ENCODE results near the gene NMT1.

The NMT1 gene

DNA sequence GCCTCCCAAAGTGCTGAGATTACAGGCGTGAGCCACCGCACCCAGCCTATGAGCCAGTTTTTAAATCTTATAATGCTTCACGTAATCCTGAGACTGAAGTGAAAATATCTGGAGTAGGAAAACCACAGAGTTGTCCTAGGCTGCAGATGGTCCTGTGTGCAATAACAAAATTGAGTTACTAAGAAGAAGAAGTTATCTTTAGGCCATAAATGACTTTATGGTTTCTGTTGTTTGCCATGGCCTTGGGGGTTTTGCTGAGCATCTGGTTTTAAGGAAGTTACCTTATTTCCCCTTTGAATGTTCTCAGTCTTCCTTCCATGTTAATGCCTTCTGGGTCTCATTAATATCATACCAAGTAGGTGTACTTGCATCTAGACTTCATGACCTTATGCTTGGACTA is 16.5 kb downstream of the NMT1 start:
- DNase-seq (ENCODE audit: low spot score): no peak
- FAIRE-seq: no peak

GRCh38 chr17:45081047-45081703 is 20.1 kb downstream of the NMT1 start:
- FAIRE-seq (no peak), DNase-seq (ENCODE audit: low spot score) (no peak)

GRCh38 chr17:45086391-45086790 is 25.3 kb downstream of the NMT1 start:
- DNase-seq (ENCODE audit: low spot score) (no peak), FAIRE-seq (no peak)

GRCh38 chr17:45086865-45087503 is 25.9 kb downstream of the NMT1 start:
- no peak for DNase-seq (ENCODE audit: low spot score)
- FAIRE-seq: no peak

GRCh38 chr17:45087504-45087975 is 26.4 kb downstream of the NMT1 start:
- DNase-seq (ENCODE audit: low spot score) (no peak), FAIRE-seq (no peak)

GRCh38 chr17:45087978-45088377 is 26.9 kb downstream of the NMT1 start:
- FAIRE-seq (no peak), DNase-seq (ENCODE audit: low spot score) (no peak)

- DNase-seq (ENCODE audit: low spot score): no peak
- no peak for FAIRE-seq
Observed at GRCh38 chr17:45088741-45089140, 27.6 kb downstream of the NMT1 start.

DNA sequence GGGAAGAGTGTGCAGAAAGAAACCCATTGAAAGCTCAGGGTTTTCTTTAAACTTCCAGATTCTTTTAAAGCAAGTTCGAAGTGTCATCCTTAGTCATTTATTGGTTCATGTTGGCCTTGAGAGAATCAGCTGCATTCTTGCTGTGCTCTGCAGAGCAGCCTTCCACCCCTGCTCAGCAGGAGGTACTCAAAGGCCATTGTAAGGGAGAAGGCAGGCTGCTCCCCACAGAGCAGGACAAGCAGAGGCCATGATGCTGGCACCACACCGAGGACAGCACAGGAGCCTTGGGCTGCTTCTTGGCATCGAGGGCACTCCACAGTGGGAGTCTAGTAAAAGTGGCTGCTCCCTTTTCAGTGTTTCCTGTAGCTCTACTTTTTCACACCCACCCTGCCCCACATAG is 29.6 kb downstream of the NMT1 start:
- FAIRE-seq: no peak
- no peak for DNase-seq (ENCODE audit: low spot score)

- FAIRE-seq (no peak), DNase-seq (ENCODE audit: low spot score) (peak; percentile 23)
Observed at GRCh38 chr17:45091778-45092425, 30.8 kb downstream of the NMT1 start.

GRCh38 chr17:45092911-45093430 is 31.9 kb downstream of the NMT1 start:
- peak; percentile 93 for DNase-seq (ENCODE audit: low spot score)
- peak; percentile 95 for FAIRE-seq

DNA sequence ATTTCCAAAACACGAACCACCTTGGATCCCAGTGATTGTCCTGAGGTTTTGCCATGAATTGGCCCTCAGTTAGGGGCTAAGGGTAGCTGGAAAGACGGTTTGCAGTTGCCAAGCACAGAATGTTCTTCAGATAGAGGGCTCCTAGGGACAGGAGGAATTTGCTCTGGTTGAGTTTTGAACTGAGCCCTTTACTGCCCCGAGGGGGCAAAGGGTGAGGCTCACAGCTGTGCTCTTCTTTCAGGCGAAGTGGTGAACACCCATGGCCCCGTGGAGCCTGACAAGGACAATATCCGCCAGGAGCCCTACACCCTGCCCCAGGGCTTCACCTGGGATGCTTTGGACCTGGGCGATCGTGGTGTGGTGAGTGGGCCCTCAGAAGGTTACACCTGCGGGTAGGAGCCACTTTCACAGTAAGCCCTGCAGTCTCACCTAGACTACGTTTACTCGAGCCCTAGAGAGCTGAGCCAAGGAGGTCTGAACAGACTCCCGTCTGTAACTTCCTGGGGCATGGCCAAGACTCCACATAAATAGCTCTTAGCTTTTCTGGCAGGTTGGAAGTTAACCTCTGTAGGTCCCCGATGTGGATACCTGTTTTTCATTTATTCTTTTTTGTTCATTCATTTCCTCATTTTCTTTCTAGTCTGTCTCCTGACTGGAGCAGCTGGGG is 32.5 kb downstream of the NMT1 start:
- FAIRE-seq (no peak), DNase-seq (ENCODE audit: low spot score) (no peak)

DNA sequence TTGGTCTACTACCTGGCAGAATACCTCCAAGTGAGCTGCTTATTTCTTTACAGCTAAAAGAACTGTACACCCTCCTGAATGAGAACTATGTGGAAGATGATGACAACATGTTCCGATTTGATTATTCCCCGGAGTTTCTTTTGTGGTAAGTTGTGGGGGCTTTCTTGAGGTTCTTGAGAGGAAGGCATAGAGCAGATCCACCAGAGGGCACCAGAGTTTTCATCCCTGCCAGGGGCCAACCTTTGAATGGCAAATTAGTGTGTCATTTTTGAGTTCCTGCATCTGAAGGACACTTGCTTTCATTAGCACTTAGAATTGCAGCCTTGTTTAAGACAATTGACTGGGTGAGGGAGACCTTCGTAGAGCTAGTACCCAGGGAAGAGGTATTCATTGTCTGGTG is 35.0 kb downstream of the NMT1 start:
- FAIRE-seq (no peak), DNase-seq (ENCODE audit: low spot score) (no peak)

DNA sequence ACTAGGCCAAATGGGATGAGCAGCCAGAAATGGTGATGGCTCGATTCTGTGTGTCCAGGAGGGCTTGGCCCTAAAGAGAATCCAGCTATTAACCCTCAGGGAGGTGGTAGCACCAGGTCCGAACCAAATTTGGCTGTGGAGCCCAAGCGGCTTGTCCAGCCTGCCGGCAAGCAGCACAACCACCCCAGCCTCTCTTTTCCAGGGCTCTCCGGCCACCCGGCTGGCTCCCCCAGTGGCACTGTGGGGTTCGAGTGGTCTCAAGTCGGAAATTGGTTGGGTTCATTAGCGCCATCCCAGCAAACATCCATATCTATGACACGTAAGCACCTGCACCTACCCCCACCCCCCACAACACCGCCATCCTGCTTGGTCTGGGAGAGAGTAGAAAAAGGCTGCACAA is 35.8 kb downstream of the NMT1 start:
- FAIRE-seq (no peak), DNase-seq (ENCODE audit: low spot score) (no peak)

GRCh38 chr17:45098081-45098868 is 37.2 kb downstream of the NMT1 start:
- DNase-seq (ENCODE audit: low spot score): no peak
- no peak for FAIRE-seq

- FAIRE-seq (no peak), DNase-seq (ENCODE audit: low spot score) (peak; percentile 47)
Observed at GRCh38 chr17:45098869-45099616, 37.9 kb downstream of the NMT1 start.

DNA sequence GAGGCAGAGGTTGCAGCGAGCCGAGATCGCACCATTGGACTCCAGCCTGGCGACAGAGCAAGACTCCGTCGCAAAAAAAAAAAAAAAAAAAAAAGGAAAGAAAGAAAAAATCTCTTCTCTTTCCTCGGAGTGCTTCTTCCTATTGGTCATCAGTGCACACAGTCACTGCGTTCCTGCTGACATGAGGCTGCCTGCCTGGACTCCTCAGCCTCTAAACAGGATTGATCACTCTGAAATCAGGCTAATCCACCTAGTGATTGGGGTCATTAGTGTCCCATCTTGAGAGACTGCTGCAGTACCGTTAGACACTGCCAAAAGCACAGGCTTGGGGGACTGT is 40.4 kb downstream of the NMT1 start:
- no peak for DNase-seq (ENCODE audit: low spot score)

DNA sequence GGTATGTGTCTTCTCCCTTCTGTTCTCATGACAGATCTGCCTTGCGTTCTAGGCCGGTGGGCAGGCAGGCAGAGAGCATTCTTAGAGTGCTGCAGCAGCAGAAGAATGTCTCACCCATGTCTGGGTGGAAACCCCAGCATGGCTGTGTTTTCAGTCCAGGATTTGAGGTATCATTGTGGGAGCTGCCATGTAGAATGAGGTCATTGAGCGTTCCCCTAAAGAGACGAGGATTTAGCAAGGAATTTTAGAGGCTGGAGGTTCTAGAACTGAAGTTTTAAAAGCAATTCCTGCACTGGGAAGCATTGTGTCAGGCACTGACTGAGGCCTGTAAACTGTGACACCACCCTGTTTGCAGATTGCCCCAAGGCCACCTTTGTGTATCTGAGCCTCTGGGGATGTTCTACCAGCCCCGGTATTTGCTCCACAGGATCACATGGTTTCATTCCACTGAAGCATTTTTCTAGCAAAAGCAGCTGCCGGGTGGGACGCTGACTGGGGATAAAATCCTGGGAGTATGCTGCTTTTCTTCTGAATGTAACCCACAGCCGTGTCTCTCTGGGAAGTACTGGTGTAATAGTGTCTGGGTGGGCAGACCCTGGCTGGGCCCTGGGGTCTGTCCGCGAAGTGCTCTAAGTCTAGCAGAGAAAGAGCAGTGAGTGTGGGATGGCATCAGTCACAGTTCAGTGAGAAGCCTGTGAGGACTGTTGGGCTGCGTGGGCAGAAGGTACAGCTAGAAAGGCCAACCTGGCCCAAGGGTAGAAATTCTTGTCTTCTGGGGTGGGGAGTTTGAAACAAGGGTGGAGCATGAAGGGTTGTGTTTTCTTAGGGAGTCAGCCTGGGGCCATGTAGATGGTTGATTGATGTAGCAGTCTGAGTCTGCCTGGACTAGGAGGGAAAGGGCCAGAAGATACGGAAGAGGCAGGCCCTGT is 41.0 kb downstream of the NMT1 start:
- no peak for FAIRE-seq

More for the DNA sequence above, 40.4 kb downstream of the NMT1 start:
- no peak for FAIRE-seq

DNA sequence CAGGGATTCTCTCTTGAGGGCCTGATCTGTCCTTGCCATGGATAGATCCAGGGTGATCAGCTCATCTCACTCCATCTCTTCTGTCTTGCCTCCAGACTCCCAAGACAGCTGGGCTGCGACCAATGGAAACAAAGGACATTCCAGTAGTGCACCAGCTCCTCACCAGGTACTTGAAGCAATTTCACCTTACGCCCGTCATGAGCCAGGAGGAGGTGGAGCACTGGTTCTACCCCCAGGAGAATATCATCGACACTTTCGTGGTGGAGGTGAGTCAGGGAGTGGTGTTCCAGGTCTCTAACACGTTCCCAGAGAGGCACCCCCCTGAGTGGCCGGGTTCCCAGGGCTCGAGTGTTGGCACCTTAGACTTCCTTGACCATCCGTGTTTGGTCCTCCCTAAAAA is 41.7 kb downstream of the NMT1 start:
- DNase-seq (ENCODE audit: low spot score): no peak
- FAIRE-seq: no peak

More for the DNA sequence above, 41.0 kb downstream of the NMT1 start:
- no peak for DNase-seq (ENCODE audit: low spot score)

- FAIRE-seq (no peak), DNase-seq (ENCODE audit: low spot score) (no peak)
Observed at GRCh38 chr17:45103269-45103795, 42.2 kb downstream of the NMT1 start.
